ENCODE data around the gene AVL9. TPM values are rescaled to one million over a fixed set of nuclear protein-coding genes. Genes with fewer than 3 reads are reported as not detected.

The AVL9 gene
- total RNA-seq, 1 donor from 2014 or later, result 46.8 TPM

DNA sequence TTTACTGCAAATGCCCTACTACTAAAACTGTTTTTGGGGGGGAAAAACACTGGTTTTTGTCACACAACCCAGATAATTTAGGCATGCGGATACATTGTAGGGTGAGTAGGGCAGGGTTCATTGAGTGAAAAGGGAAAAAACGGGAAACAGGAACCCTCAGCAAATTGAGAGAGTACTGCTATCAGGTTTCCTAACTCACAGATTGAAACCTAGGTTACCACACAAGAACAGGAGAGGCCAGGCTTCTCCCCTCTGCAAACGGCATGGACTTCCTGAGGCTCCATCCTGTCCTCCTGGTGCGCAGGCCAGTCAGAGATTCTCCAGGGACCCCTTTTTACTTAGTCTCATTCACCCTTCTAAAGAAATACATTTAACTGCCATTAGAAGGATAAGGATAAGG, 30.6 kb downstream of the AVL9 start:
- Mint-ChIP-seq H3K4me1 (ENCODE audit: low read depth, unreplicated experiment) (peaks cover 8% of the 10 kb centered on the region), H3K27me3 (ENCODE audit: unreplicated experiment) (no peaks in the 10 kb centered on the region), H3K9me3 (ENCODE audit: unreplicated experiment) (peaks cover 10% of the 10 kb centered on the region), H3K27ac (ENCODE audit: unreplicated experiment) (peak overlapping the region; percentile 59), H3K36me3 (ENCODE audit: unreplicated experiment) (peaks cover 19% of the 10 kb centered on the region), H3K4me3 (ENCODE audit: unreplicated experiment) (no peak overlapping the region)
- DNase-seq, result no peak
- TF ChIP-seq, protein P1, sequence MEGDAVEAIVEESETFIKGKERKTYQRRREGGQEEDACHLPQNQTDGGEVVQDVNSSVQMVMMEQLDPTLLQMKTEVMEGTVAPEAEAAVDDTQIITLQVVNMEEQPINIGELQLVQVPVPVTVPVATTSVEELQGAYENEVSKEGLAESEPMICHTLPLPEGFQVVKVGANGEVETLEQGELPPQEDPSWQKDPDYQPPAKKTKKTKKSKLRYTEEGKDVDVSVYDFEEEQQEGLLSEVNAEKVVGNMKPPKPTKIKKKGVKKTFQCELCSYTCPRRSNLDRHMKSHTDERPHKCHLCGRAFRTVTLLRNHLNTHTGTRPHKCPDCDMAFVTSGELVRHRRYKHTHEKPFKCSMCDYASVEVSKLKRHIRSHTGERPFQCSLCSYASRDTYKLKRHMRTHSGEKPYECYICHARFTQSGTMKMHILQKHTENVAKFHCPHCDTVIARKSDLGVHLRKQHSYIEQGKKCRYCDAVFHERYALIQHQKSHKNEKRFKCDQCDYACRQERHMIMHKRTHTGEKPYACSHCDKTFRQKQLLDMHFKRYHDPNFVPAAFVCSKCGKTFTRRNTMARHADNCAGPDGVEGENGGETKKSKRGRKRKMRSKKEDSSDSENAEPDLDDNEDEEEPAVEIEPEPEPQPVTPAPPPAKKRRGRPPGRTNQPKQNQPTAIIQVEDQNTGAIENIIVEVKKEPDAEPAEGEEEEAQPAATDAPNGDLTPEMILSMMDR (IDR thresholded peaks at IDR 0.05; ENCODE audit: partially characterized antibody, unreplicated experiment), result no peak

DNA sequence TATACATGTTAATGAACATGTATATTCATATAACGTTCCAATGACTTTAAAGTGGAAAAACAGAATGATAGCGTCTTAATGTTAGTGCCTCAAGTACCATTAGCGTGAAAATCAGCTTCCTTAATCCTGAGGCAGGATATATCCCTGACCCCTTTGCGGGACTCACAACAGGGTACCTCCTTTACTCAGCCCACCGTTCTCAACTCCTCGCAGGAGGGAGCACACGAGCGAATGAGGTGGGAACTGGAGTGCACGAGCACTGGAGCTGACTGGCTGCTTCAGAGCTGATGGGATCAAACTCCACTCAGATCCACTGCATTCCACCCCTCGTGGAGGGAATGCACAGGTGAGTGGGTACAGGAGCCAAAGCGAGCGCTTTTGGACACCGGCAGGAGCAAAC, 36.1 kb downstream of the AVL9 start:
- peaks cover 4% of the 10 kb centered on the region for H3K4me1 Mint-ChIP-seq (ENCODE audit: low read depth, unreplicated experiment)
- H3K9me3 Mint-ChIP-seq (ENCODE audit: unreplicated experiment), result no peaks in the 10 kb centered on the region

DNA sequence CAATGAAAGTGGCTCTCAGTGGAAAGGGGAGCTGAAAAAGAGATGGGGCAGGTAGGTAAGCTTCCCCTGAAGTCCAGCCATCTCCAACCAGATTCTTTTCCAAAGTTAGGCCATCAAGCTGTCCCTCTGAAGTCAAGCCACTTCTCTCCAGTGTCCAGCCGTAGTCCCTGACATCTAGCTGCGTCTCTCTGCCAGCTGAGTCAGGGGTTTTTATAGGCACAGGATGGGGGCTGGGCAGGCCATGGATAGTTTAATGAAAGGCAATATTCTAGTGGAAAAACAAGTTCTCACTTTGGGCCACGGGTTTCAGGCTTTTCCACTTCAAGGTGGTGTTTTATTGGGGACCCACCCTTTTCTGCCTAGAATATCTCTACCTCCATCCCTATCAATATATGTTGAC, 36.8 kb downstream of the AVL9 start:
- H3K27ac Mint-ChIP-seq (ENCODE audit: unreplicated experiment), result no peak overlapping the region
- TF ChIP-seq, protein P1 (IDR thresholded peaks at IDR 0.05; ENCODE audit: partially characterized antibody, unreplicated experiment), result no peak
- H3K4me3 Mint-ChIP-seq (ENCODE audit: unreplicated experiment), result no peak overlapping the region
- peaks cover 3% of the 10 kb centered on the region for H3K4me1 Mint-ChIP-seq (ENCODE audit: low read depth, unreplicated experiment)
- peaks cover 2% of the 10 kb centered on the region for H3K27me3 Mint-ChIP-seq (ENCODE audit: unreplicated experiment)
- no peaks in the 10 kb centered on the region for H3K36me3 Mint-ChIP-seq (ENCODE audit: unreplicated experiment)
- H3K9me3 Mint-ChIP-seq (ENCODE audit: unreplicated experiment), result no peaks in the 10 kb centered on the region
- DNase-seq, result no peak

More for the DNA sequence above, 36.1 kb downstream of the AVL9 start:
- H3K4me3 Mint-ChIP-seq (ENCODE audit: unreplicated experiment), result no peak overlapping the region
- peaks cover 2% of the 10 kb centered on the region for H3K27me3 Mint-ChIP-seq (ENCODE audit: unreplicated experiment)
- no peak overlapping the region for H3K27ac Mint-ChIP-seq (ENCODE audit: unreplicated experiment)
- TF ChIP-seq, protein P1 (IDR thresholded peaks at IDR 0.05; ENCODE audit: partially characterized antibody, unreplicated experiment), result no peak
- no peaks in the 10 kb centered on the region for H3K36me3 Mint-ChIP-seq (ENCODE audit: unreplicated experiment)
- no peak for DNase-seq

DNA sequence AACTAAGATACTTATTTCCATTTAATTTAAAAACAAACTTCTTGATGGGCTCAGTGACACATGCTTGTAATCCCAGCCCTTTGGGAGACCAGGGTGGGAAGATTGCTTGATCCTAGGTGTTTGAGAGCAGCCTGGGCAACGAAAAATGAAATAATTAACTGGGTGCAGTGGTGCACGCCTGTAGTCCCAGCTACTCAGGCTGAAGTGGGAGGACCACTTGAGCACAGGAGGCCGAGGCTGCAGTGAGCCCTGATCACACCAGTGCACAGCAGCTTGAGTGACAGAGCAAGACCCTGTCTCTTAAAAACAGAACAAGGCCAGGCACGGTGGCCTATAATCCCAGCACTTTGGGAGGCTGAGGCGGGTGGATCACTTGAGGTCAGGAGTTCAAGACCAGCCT, 37.4 kb downstream of the AVL9 start:
- Mint-ChIP-seq H3K27me3 (ENCODE audit: unreplicated experiment) (peaks cover 2% of the 10 kb centered on the region), H3K9me3 (ENCODE audit: unreplicated experiment) (no peaks in the 10 kb centered on the region), H3K27ac (ENCODE audit: unreplicated experiment) (no peak overlapping the region), H3K36me3 (ENCODE audit: unreplicated experiment) (no peaks in the 10 kb centered on the region), H3K4me1 (ENCODE audit: low read depth, unreplicated experiment) (peaks cover 3% of the 10 kb centered on the region), H3K4me3 (ENCODE audit: unreplicated experiment) (no peak overlapping the region)
- DNase-seq, result no peak
- TF ChIP-seq, protein P1 (IDR thresholded peaks at IDR 0.05; ENCODE audit: partially characterized antibody, unreplicated experiment), result no peak

DNA sequence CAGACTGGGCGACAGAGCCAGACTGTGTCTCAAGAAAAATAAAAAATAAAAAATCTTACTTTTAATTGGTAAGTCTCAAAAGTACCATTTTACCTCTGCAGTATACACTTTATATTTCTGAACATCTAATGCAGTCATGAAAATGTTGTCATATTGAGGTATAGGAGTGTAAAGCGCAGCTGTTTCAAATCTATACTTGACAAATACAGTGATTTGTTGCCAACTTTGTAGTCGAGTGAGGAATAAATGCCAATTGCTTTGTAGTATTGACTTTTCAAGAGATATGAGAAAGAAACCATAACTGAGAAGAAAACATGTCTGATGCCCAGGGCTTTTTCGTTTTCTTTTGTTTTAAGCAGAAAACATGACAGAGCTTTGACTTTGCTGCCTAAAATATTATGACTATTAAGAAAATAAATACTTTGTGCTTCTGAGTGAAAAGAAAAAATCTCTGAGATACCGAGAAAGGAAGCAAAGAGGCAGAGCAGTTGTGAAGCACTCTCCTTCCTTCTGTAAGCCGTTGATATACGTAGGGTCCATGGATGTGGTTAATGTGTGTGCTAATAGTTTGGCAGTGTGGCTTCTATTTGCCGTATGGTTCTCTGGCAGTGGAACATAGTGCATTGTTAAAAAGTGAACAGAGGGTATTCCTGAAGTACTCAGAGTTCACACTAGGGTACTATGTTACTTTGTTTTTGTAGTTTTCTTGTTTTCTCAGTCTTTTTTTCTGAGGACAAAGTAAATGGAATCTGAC, 38.2 kb downstream of the AVL9 start:
- H3K27me3 Mint-ChIP-seq (ENCODE audit: unreplicated experiment), result peaks cover 2% of the 10 kb centered on the region
- TF ChIP-seq, protein P1 (IDR thresholded peaks at IDR 0.05; ENCODE audit: partially characterized antibody, unreplicated experiment), result no peak
- no peak overlapping the region for H3K4me3 Mint-ChIP-seq (ENCODE audit: unreplicated experiment)
- no peaks in the 10 kb centered on the region for H3K9me3 Mint-ChIP-seq (ENCODE audit: unreplicated experiment)
- H3K4me1 Mint-ChIP-seq (ENCODE audit: low read depth, unreplicated experiment), result peaks cover 3% of the 10 kb centered on the region
- H3K27ac Mint-ChIP-seq (ENCODE audit: unreplicated experiment), result peak overlapping the region; percentile 43
- DNase-seq, result no peak
- no peaks in the 10 kb centered on the region for H3K36me3 Mint-ChIP-seq (ENCODE audit: unreplicated experiment)

Measured in glutamatergic neuron (in vitro differentiated cells).